ENCODE results near the gene GINS2. TPM values are rescaled to one million over a fixed set of nuclear protein-coding genes. Genes with fewer than 3 reads are reported as not detected.

The GINS2 gene
- total RNA-seq, 2 experiments from 2014 or later = 1.1 to 1.4 TPM

DNA sequence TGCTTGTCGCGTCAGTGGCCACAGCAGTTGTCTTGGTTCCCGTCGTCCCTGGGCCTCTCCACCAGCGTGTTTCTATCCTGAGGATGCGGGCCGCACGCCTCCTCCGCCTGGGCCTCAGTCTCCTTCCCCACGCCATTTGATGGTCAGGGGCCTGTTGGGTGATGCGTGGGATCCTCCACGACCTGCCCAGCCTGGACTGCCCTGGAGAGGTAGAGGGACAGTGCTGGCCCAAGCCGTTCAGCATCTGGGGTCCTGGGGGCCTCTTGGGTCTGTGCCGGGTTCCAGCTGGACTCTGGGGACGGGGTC, 55.4 kb downstream of the GINS2 start:
- DNase-seq (no peak), ATAC-seq (ENCODE audit: poor library complexity) (no peak)
- Mint-ChIP-seq H3K27me3 (no peaks in the 10 kb centered on the region), H3K9me3 (no peaks in the 10 kb centered on the region), H3K36me3 (ENCODE audit: low read depth) (no peaks in the 10 kb centered on the region), H3K27ac (no peak overlapping the region), H3K4me1 (ENCODE audit: low read depth) (peaks cover 6% of the 10 kb centered on the region), H3K4me3 (no peak overlapping the region)
- H3K36me3 ChIP-seq (ENCODE audit: insufficient read depth, low read length) = peaks cover 6% of the 10 kb centered on the region
- H3K27me3 ChIP-seq (ENCODE audit: control insufficient read depth in 1 of 2, insufficient read depth in 2 of 2, low read length in 2 of 2) = no peaks in the 10 kb centered on the region
- no peak overlapping the region for H3K27ac ChIP-seq (ENCODE audit: low read depth in 1 of 2, low read length in 2 of 2)
- peaks cover 8 to 17% of the 10 kb centered on the region in 2 experiments for H3K9me3 ChIP-seq (ENCODE audit: control insufficient read depth in 1 of 2, insufficient read depth in 1 of 2, low read length in 2 of 2)
- peaks cover 12% of the 10 kb centered on the region for H3K4me1 ChIP-seq (ENCODE audit: insufficient read depth, low read length)
- TF ChIP-seq, protein P1, sequence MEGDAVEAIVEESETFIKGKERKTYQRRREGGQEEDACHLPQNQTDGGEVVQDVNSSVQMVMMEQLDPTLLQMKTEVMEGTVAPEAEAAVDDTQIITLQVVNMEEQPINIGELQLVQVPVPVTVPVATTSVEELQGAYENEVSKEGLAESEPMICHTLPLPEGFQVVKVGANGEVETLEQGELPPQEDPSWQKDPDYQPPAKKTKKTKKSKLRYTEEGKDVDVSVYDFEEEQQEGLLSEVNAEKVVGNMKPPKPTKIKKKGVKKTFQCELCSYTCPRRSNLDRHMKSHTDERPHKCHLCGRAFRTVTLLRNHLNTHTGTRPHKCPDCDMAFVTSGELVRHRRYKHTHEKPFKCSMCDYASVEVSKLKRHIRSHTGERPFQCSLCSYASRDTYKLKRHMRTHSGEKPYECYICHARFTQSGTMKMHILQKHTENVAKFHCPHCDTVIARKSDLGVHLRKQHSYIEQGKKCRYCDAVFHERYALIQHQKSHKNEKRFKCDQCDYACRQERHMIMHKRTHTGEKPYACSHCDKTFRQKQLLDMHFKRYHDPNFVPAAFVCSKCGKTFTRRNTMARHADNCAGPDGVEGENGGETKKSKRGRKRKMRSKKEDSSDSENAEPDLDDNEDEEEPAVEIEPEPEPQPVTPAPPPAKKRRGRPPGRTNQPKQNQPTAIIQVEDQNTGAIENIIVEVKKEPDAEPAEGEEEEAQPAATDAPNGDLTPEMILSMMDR (IDR thresholded peaks at IDR 0.05) = no peak
- POLR2A ChIA-PET = no interaction called here
- H3K4me3 ChIP-seq (ENCODE audit: low read length) = no peak overlapping the region
- intact Hi-C loops (cut with DNase I, micrococcal nuclease) = no loop called here
- CTCF ChIA-PET = no interaction called here

DNA sequence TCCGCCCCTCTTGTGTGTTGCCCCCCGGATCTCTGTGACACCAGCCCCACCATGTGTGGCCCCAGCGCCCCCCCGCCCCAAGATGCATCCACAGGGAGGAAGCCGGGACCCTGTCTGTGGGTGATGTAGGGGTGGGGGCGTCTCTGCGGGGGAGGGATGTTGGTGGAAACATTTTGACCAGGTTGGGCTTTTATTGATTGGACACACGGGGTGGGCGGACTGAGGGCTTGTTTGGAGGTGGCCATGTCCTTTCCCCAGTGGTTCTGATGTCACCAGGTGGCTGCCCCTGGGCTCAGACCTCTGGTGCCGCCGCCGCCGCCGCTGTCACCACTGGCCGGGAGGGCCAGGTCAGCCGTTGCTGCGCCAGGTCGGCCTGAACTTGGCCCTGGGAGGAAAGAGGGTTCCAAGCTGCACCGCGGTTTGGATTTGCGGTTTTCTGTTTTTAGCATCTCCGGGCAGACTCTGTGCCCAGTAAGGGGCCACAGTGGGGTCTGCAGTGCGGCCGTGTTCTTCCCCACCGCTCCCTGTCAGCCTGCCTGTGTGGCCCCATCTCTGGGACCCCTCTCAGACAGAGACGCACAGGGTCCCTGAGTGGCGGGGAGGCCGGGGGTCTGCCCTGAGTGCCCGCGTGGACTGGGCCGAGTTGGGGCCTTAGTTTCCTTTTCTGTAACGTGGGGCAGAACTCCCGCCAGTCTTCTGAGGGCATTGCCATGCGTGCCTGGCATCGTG, 55.9 kb downstream of the GINS2 start:
- ChIA-PET POLR2A (no interaction called here), CTCF (no interaction called here)
- H3K4me1 Mint-ChIP-seq (ENCODE audit: low read depth) = peaks cover 6% of the 10 kb centered on the region
- TF ChIP-seq, protein P1 (IDR thresholded peaks at IDR 0.05) = no peak
- Histone ChIP-seq H3K36me3 (ENCODE audit: insufficient read depth, low read length) (peaks cover 6% of the 10 kb centered on the region), H3K27me3 (ENCODE audit: control insufficient read depth in 1 of 2, insufficient read depth in 2 of 2, low read length in 2 of 2) (no peaks in the 10 kb centered on the region), H3K27ac (ENCODE audit: low read depth in 1 of 2, low read length in 2 of 2) (no peak overlapping the region), H3K9me3 (ENCODE audit: control insufficient read depth in 1 of 2, insufficient read depth in 1 of 2, low read length in 2 of 2) (peaks cover 8 to 20% of the 10 kb centered on the region in 2 experiments), H3K4me3 (ENCODE audit: low read length) (no peak overlapping the region), H3K4me1 (ENCODE audit: insufficient read depth, low read length) (peaks cover 12% of the 10 kb centered on the region)
- H3K4me3 Mint-ChIP-seq = no peak overlapping the region
- no peak overlapping the region for H3K27ac Mint-ChIP-seq
- H3K36me3 Mint-ChIP-seq (ENCODE audit: low read depth) = no peaks in the 10 kb centered on the region
- H3K9me3 Mint-ChIP-seq = no peaks in the 10 kb centered on the region
- ATAC-seq (ENCODE audit: poor library complexity) = no peak
- H3K27me3 Mint-ChIP-seq = no peaks in the 10 kb centered on the region
- no peak for DNase-seq
- intact Hi-C loops (cut with DNase I, micrococcal nuclease) = no loop called here

DNA sequence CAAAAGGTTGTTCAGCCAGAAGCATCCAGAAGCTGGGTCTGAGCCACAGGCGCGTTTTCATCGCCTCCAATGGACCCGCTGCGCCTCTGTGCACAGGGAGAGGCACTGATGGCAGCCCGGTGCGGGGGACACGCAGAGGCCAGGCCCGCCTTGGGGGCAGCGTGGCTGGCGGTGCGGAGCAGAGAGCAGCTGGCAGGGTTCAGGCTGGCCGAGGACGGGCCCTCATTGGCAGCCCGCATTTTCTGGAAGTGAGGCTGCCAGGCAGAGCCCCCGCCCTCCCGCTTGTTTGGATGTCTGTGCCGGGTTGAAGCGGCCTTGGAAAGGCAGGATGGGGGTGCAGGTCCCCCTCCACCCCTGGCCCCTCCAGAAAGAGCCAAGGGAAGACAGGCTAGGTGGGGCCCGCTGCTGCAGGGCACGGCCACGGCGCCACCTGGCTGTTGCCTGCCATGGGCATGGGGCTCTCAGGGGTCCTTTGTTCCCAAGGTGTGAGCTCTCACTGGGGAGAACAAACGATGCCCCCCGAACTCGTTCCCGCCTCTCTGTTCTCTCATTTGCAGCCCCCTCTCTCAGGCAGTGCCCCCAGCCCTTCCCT, 56.9 kb downstream of the GINS2 start:
- Mint-ChIP-seq H3K9me3 (no peaks in the 10 kb centered on the region), H3K27me3 (no peaks in the 10 kb centered on the region), H3K4me3 (no peak overlapping the region), H3K27ac (no peak overlapping the region), H3K4me1 (ENCODE audit: low read depth) (peaks cover 6% of the 10 kb centered on the region), H3K36me3 (ENCODE audit: low read depth) (no peaks in the 10 kb centered on the region)
- Histone ChIP-seq H3K27ac (ENCODE audit: low read depth in 1 of 2, low read length in 2 of 2) (no peak overlapping the region), H3K27me3 (ENCODE audit: control insufficient read depth in 1 of 2, insufficient read depth in 2 of 2, low read length in 2 of 2) (no peaks in the 10 kb centered on the region), H3K4me3 (ENCODE audit: low read length) (no peak overlapping the region), H3K4me1 (ENCODE audit: insufficient read depth, low read length) (peaks cover 16% of the 10 kb centered on the region), H3K9me3 (ENCODE audit: control insufficient read depth in 1 of 2, insufficient read depth in 1 of 2, low read length in 2 of 2) (peaks cover 8 to 20% of the 10 kb centered on the region in 2 experiments), H3K36me3 (ENCODE audit: insufficient read depth, low read length) (peaks cover 6% of the 10 kb centered on the region)
- intact Hi-C loops (cut with DNase I, micrococcal nuclease) = no loop called here
- CTCF ChIA-PET = no interaction called here
- POLR2A ChIA-PET = no interaction called here
- no peak for ATAC-seq (ENCODE audit: poor library complexity)
- TF ChIP-seq, protein P1 (IDR thresholded peaks at IDR 0.05) = no peak
- no peak for DNase-seq

All from CD4-positive, alpha-beta T cell (primary cell).